Measurements from ENCODE around the gene BEST1.
A peak's percentile ranks its signal among the peaks of the same experiment; 100 is the strongest.

GRCh38 chr11:61955422-61956135 lies 5.4 kb downstream of the BEST1 start:
- TF ChIP-seq EP300 (IDR thresholded peaks at IDR 0.05), result no peak
- peak in 1 of 3 donors; percentile 3 for TF ChIP-seq CTCF (IDR thresholded peaks at IDR 0.05)
